NCI-H526 treated with DMSO at 0.1 percent for 48 hours (cell line): Measurements from ENCODE around the gene C7orf25.

ENCODE experiments used
- DNase-seq: peaks from one replicate; lab custom pipeline; 2025; lab: John Stamatoyannopoulos, UW

The C7orf25 gene

DNA sequence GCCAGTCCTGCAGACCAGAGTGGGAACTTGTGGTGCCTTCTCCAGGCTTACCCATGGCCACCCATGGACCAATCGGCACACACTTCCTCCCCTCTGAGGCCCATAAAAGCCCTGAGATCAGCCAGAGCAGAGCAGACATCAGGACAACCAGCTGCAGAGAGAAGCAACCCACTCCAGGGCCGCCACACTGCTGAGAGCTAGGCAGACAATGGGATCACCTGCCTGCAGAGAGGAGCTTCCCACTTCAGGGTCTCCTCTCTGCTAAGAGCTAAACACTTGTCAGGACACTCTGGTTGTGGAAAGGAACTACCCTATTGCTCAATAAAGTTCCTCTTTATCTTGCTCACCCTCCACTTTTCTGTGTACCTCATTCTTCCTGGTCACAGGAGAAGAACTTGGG is 34.0 kb downstream of the C7orf25 start:
- no peak for DNase-seq

DNA sequence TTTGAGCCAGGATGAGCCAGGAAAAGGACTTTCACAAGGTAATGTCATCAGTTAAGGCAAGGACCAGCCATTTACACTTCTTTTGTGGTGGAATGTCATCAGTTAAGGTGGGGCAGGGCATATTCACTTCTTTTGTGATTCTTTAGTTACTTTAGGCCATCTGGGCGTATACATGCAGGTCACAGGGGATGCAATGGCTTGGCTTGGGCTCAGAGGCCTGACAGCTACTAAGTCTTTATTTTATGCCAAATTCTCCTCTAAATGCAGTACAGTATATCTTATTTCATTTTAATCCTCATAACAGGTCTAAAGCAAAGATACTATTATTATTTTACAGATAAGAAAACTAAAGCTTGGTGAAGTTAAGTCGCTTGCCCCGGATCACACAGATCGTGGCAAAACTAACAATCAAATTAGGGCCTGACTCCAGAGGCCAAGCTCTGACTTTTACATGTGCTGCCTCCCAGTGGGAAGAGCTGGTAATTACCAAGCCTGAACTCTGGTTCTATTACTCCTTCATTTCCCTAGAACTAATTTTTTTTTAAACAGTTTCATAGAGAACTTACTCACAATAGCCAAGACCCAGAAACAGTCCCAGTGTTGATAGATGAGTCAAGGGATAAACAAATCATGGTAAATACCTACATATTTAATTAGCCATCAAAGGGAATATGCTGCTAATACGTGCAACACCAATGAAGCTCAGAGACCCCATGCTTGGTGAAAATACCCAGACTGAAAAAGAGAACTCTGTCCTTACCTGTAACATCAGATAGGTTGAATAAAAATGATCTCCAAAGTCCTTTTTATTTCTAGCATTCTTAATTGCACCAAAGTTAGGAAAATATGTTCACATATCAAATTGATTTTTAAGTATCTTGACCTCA is 35.4 kb downstream of the C7orf25 start:
- DNase-seq: peak; percentile 44

DNA sequence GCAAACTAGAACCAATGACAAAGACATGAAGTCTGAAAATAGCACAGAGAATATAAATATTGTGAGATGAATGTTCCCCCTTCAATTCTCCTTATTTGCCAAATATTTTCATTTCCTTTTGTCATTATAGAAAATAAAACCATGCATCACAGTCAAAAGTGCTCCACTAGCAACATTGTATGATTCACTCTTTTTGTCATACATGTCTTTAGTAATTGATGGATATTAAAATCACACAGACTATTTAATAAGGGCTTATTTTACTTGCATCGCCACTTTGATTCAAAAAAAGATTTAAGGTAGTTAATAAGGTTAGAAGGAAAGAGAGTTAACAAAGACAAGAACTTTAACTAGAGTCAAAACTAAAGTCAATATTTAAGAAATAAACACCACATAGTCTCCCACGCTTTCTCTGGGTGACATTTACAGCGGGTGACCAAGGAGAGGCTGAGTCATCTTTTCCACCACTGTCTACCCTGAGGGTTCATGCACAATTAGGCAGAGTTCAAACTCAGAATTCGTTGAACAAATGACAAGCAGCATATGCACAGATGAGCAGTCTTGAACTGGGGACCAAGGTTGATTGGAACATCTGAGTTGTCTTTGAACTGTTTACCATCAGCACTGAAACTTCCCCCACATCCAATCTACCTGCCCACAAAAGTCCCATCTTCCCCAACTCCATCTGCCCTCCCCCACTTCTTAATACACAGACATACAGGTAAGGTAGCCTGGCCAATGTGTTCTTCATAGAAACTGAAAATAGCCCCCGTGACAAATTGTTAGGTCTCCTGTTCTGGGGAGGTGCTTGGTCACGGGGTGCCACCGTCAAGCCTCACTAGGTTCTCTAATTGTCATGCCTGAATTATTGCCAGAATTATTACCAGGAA is 42.5 kb downstream of the C7orf25 start:
- no peak for DNase-seq

DNA sequence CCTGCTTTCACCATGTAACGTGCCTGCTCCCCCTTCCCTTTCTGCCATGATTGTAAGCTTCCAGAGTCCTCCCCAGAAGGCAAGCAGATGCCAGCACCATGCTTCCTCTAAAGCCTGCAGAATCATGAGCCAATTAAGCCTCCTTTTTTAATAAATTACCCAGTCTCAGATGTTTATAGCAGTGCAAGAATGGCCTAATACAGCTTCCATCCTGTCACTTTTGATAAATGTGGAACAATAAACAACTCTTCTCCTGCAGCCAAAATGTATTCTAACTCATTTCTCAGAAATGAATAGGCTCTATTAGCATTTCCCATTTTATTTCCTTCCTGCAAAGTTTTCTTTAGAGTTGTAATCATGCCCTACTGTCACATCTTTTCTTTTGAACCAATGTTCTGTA is 43.4 kb downstream of the C7orf25 start:
- DNase-seq: no peak
